ENCODE results near the gene CD55.

CD55 gene

DNA sequence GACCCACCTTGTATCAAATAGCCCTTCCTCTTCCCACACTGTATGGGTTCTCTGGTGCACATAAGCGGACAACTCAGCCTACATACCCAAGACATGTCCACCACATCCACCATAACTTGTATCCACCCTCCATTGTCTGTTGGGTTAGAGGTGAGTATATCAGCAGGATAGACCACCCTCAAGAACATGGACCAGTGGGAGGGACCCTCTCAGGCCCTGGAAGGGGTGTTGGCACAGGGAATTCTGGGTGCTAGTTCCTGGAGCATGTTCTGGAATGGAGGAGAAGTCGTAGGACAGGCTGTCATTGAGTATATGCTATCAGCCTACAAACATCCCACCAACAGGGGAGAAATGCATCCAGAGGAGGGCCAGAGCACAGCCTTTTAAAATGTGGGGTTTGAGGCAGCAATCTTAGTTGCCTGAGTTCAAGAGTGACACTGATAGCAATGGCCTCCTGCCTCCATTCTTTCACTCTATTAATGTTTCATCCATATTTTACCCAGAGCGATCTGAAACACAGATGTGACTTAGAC is 7.5 kb downstream of the CD55 start:
- in situ Hi-C loops (cut with HindIII; ENCODE audit: low sequenced_read_pairs) = no loop called here

GRCh38 chr1:207329469-207329868 is 8.0 kb downstream of the CD55 start:
- in situ Hi-C loops (cut with HindIII; ENCODE audit: low sequenced_read_pairs) = no loop called here

DNA sequence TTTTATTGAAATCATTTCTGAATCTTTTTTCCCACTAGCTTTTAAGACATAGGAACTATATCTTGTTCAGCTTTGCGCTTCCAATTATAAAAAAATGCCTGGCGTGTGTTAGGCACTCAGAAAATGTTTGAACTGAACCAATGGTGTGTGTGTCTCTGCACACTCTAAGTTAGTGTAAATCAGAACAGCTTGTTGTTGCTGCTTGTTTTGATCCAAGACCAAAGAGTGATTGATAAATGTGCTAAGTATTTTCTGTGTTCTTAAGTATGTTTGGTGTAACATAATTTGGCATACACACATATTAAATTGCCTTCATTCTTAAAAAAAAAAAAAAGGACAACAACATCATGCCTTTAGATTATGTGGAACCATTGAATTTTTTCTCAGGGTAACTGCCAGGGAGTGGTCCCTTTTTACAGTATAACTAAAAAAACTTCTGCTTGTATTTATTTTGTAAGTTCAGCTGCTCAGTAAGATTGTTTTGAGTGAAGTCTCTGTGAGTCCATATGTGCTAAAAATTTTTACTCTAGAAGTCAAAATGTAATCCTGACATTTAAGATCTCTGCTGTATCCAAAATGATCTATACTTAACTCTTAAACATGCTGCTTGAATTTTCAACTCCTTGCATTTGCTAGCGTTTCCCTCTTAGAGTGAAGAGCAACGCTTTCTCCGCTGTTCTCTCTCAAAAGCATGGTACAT is 8.7 kb downstream of the CD55 start:
- in situ Hi-C loops (cut with HindIII; ENCODE audit: low sequenced_read_pairs) = no loop called here

GRCh38 chr1:207331354-207332313 is 10.2 kb downstream of the CD55 start:
- in situ Hi-C loops (cut with HindIII; ENCODE audit: low sequenced_read_pairs) = no loop called here

DNA sequence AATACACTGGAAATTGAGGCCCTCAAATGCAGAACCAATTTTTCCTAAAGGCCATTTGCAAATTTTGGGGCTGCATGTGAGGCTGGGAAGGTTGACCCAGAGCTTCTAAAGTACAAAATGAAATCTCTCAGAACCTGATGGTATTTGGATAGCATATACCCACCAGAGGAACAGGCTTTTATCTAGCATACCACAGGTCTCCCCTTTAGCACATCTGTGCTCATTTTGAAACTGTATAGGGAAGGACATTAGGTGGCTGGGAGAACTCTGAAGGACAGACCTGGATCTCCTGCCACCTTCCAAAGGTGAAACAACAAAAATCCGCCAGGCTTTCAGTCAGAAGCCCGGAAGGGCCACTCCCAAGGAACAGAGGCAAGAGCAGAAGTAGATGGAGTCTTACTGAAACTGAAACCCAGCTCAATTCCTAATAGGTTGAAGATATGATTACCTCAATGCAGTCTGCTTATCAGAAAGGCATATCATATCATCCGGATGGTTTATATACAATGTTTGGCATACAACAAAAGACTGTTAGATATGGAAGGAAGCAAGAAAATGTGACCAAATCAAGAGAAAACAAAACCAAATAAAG is 11.6 kb downstream of the CD55 start:
- in situ Hi-C loops (cut with HindIII; ENCODE audit: low sequenced_read_pairs) = no loop called here

DNA sequence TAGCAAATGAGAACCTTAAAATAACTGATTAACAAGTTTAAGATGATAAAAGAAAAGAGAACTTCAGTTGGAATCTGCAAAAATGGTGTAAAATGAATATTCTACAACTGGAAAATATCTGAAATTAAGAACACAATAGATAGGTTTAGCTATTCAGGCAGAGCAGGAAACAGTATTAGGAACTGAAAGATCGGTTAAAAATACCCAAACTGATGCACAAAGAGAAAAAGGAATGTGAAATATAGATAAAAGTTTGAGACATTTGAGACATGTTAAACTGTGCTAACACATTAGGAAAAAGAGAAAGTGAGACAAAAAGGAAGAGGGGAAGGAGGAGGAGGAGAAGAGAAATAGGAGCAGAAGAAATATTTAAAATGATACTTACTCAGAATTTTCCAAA is 12.1 kb downstream of the CD55 start:
- in situ Hi-C loops (cut with HindIII; ENCODE audit: low sequenced_read_pairs) = no loop called here

GRCh38 chr1:207334337-207334736 is 12.9 kb downstream of the CD55 start:
- in situ Hi-C loops (cut with HindIII; ENCODE audit: low sequenced_read_pairs) = no loop called here

- in situ Hi-C loops (cut with HindIII; ENCODE audit: low sequenced_read_pairs) = no loop called here
Observed at GRCh38 chr1:207335138-207335537, 13.7 kb downstream of the CD55 start.

DNA sequence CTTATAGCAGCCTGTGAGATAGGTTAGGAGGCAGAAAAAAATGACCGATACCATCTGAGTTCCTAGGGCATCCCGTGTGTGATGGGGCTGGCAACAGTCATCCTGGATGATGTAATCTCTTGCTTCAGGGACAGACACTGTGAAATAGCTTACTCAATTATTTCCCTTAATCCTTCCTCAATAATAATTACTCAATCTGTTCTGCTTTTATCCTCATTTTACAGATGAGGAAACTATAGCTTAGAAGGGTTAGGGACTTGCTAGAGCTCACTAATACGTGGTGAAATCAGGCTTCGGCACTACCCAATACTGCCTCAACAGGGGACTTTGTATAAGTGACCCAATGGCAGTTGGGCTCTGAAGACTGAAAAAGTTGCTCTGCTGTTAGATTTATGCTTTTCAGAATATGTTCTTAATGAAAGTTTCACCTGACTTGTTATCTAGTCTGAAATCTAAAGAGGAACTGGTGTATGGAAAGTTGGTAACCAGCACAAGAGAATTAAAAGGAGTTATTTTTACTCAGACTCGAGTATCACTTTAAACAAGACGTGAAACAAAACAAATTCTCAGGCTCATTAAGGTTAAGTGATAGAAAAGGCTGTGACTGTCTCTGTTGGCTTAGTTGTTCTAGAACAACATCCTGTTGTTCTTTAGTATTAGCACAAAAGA is 14.4 kb downstream of the CD55 start:
- in situ Hi-C loops (cut with HindIII; ENCODE audit: low sequenced_read_pairs) = no loop called here

DNA sequence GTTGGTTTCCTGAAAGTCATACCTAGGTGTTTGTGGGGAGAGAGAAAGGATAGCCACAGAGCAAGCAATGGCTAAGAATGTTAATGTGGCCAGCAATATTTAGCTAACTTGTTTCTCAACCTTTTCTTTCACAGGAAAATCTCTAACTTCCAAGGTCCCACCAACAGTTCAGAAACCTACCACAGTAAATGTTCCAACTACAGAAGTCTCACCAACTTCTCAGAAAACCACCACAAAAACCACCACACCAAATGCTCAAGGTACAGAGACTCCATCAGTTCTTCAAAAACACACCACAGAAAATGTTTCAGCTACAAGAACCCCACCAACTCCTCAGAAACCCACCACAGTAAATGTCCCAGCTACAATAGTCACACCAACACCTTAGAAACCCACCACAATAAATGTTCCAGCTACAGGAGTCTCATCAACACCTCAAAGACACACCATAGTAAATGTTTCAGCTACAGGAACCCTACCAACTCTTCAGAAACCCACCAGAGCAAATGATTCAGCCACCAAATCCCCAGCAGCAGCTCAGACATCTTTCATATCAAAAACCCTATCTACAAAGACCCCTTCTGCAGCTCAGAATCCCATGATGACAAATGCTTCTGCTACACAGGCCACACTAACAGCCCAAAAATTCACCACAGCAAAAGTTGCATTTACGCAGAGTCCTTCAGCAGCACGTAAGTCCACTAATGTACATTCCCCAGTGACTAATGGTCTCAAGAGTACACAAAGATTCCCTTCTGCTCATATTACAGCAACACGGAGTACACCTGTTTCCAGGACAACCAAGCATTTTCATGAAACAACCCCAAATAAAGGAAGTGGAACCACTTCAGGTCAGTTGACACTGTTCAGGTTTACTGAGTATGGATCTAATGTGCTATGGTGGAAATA is 15.3 kb downstream of the CD55 start:
- in situ Hi-C loops (cut with HindIII; ENCODE audit: low sequenced_read_pairs) = no loop called here

DNA sequence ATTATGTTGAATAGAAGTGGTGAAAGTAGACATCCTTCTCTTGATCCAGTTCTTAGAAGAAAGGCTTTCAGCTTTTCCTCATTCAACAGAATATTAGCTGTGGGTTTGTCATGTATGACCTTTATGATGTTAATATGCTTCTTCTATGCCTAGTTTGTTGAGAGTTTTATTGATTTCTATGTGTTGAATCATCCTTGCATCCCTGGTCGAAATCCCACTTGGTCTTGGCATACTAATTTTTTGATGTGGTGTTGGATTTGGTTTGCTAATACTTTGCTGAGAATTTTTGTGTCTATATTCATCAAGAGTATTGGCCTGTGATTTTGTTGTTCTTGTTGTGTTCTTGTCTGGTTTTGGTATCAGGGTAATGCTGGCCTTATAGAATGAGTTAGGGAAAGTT is 20.9 kb downstream of the CD55 start:
- in situ Hi-C loops (cut with HindIII; ENCODE audit: low sequenced_read_pairs) = no loop called here

- in situ Hi-C loops (cut with HindIII; ENCODE audit: low sequenced_read_pairs) = no loop called here
Observed at GRCh38 chr1:207343675-207344074, 22.2 kb downstream of the CD55 start.

DNA sequence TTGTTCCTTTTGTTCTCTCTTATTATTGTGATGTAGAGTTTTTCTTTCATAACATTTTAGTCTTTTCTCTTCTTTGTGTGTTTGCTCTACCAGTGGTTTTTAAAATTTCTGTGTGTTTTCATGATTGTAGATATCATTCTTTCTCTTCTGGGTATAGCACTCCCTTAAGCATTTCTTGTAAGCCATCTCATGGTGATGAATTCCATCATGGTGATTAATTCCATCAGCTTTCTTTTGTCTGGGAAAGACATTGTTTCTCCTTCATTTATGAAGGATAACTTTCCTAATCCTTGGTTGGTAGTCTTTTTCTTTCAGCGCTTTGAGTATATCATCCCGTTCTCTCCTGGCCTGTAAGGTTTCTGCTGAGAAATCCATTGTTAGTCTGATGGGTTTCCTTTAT is 22.7 kb downstream of the CD55 start:
- in situ Hi-C loops (cut with HindIII; ENCODE audit: low sequenced_read_pairs) = no loop called here

GRCh38 chr1:207345644-207346477 is 24.4 kb downstream of the CD55 start:
- in situ Hi-C loops (cut with HindIII; ENCODE audit: low sequenced_read_pairs) = no loop called here

DNA sequence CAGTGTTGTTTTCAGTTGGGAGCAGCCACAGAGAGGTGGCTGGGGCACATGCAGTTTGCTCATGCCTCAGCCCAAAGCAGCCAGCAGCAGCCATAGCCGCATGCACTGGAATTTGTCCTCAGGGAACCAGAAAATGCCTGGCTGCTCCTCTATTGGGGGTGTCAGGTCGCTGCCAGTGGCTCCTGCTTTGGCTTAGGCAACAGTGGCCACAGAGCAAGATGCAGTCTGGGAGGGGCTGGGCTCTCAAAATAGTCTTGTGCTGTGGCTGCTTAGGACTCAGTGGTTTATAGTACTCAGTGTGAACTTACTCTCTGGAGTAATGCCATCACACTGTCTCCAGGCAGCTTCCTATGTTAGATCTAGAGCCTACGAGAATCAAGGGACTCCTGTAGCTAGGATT is 25.0 kb downstream of the CD55 start:
- in situ Hi-C loops (cut with HindIII; ENCODE audit: low sequenced_read_pairs) = no loop called here

DNA sequence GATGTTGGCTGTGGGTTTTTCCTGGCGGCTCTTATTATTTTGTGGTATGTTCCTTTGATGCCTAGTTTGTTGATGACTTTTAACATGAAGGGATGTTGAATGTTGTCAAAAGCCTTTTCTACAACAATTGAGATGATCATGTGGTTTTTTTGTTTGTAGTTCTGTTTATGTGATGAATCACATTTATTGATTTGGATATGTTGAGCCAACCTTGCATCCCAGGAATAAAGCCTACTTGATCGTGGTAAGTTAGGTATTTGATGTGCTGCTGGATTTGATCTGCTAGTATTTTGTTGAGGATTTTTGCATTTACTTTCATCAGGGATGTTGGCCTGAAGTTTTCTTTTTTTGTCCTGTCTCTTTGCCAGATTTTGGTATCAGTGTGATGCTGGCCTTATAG is 28.5 kb downstream of the CD55 start:
- in situ Hi-C loops (cut with HindIII; ENCODE audit: low sequenced_read_pairs) = no loop called here

DNA sequence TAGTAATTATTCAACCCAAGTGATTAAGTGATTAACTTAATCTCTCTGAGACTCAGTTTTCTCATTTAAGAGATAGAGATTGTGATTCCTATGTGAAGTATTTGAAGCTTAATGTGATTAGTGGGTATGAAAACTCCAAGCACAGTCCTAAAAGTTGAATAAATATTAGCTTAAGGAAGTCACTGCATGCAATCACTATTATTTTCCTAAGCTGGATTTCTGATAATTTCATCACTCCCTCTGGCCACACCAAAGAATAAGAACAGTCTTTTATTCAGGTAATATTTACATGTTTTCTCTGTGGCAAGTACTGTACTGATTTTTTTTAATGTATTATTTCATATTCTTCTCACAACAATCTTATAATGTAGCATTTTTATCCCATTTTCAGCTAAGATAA is 31.1 kb downstream of the CD55 start:
- in situ Hi-C loops (cut with HindIII; ENCODE audit: low sequenced_read_pairs) = no loop called here

- in situ Hi-C loops (cut with HindIII; ENCODE audit: low sequenced_read_pairs) = no loop called here
Observed at GRCh38 chr1:207355060-207355459, 33.6 kb downstream of the CD55 start.

Data from endothelial cell of hepatic sinusoid (primary cell).